Measurements from ENCODE around the gene SMKR1. TPM values are rescaled to one million over a fixed set of nuclear protein-coding genes. Genes with fewer than 3 reads are reported as not detected.
A peak's percentile ranks its signal among the peaks of the same experiment; 100 is the strongest.
"Not testable (repeated sequence)": the region's sequence is repeated elsewhere in the genome, so short reads cannot be mapped to it uniquely, and the experiment has no call there.

The SMKR1 gene
- total and polyA plus RNA-seq, 7 experiments from 2014 or later = 1.1 to 6.3 (median 2.3) TPM

GRCh38 chr7:129479831-129480230 is 22.5 kb upstream of the SMKR1 start:
- H3K4me3 Mint-ChIP-seq = no peak overlapping the region
- ATAC-seq = no peak
- Histone ChIP-seq H3K4me1 (ENCODE audit: control insufficient read depth in 2 of 2, insufficient read depth in 2 of 2, low read length in 2 of 2) (no peaks in the 10 kb centered on the region), H3K4me3 (ENCODE audit: low read length) (no peak overlapping the region), H3K36me3 (ENCODE audit: control insufficient read depth in 2 of 3, insufficient read depth in 3 of 3, low read length in 3 of 3) (no peaks in the 10 kb centered on the region), H3K9me3 (ENCODE audit: control insufficient read depth in 2 of 3, low read length in 3 of 3) (no peaks in the 10 kb centered on the region), H3K27me3 (ENCODE audit: control insufficient read depth in 2 of 2, insufficient read depth in 2 of 2, low read length in 2 of 2) (no peaks in the 10 kb centered on the region), H3K27ac (ENCODE audit: low read depth, low read length) (no peak overlapping the region)
- POLR2A ChIA-PET = interaction anchor here (0.6 kb wide), 1 partner anchor 13 kb away, joined by 3 read pairs; no protein-coding TSS in a partner anchor
- H3K27ac Mint-ChIP-seq = no peak overlapping the region
- intact Hi-C loops (cut with micrococcal nuclease) = loop anchor here in 1 of 2 donors (10.0 kb wide), 1 partner anchor 535 kb away; no protein-coding TSS in a partner anchor
- H3K27me3 Mint-ChIP-seq = peaks cover 0 to 3% (median 0%) of the 10 kb centered on the region in 5 donors
- peaks cover 0 to 5% (median 0%) of the 10 kb centered on the region in 11 donors for H3K9me3 Mint-ChIP-seq
- H3K36me3 Mint-ChIP-seq = peaks cover 0 to 11% (median 0%) of the 10 kb centered on the region in 5 donors
- CTCF ChIA-PET = interaction anchor here (1.9 kb wide), 1 partner anchor 112 kb away, joined by 6 read pairs; no protein-coding TSS in a partner anchor
- no peak for DNase-seq
- H3K4me1 Mint-ChIP-seq = peaks cover 0 to 3% (median 0%) of the 10 kb centered on the region in 7 donors

GRCh38 chr7:129480674-129481363 is 21.5 kb upstream of the SMKR1 start:
- H3K27me3 Mint-ChIP-seq = peaks cover 0 to 3% (median 0%) of the 10 kb centered on the region in 5 donors
- H3K4me1 ChIP-seq (ENCODE audit: control insufficient read depth in 2 of 2, insufficient read depth in 2 of 2, low read length in 2 of 2) = no peaks in the 10 kb centered on the region
- H3K4me1 Mint-ChIP-seq = peaks cover 0 to 3% (median 0%) of the 10 kb centered on the region in 7 donors
- no peak overlapping the region for H3K27ac ChIP-seq (ENCODE audit: low read depth, low read length)
- H3K4me3 Mint-ChIP-seq = no peak overlapping the region
- peaks cover 0 to 7% (median 0%) of the 10 kb centered on the region in 5 donors for H3K36me3 Mint-ChIP-seq
- CTCF ChIA-PET = interaction anchor here (0.7 to 1.9 kb wide), 2 partner anchors 71 to 113 kb away, joined by 3 to 6 read pairs; no protein-coding TSS in a partner anchor
- no peaks in the 10 kb centered on the region for H3K9me3 ChIP-seq (ENCODE audit: control insufficient read depth in 2 of 3, low read length in 3 of 3)
- DNase-seq (no peak), ATAC-seq (no peak)
- H3K27ac Mint-ChIP-seq = no peak overlapping the region
- no peaks in the 10 kb centered on the region for H3K27me3 ChIP-seq (ENCODE audit: control insufficient read depth in 2 of 2, insufficient read depth in 2 of 2, low read length in 2 of 2)
- intact Hi-C loops (cut with micrococcal nuclease) = no loop called here
- H3K36me3 ChIP-seq (ENCODE audit: control insufficient read depth in 2 of 3, insufficient read depth in 3 of 3, low read length in 3 of 3) = no peaks in the 10 kb centered on the region
- H3K4me3 ChIP-seq (ENCODE audit: low read length) = no peak overlapping the region
- no peaks in the 10 kb centered on the region for H3K9me3 Mint-ChIP-seq
- POLR2A ChIA-PET = interaction anchor here (0.7 kb wide), 1 partner anchor 322 kb away, joined by 3 read pairs; no protein-coding TSS in a partner anchor

GRCh38 chr7:129481376-129481775 is 21.0 kb upstream of the SMKR1 start:
- H3K36me3 Mint-ChIP-seq; H3K27me3 Mint-ChIP-seq; H3K4me3 Mint-ChIP-seq; H3K27ac Mint-ChIP-seq; ATAC-seq; intact Hi-C loops (cut with micrococcal nuclease); H3K36me3 ChIP-seq (ENCODE audit: control insufficient read depth in 2 of 3, insufficient read depth in 3 of 3, low read length in 3 of 3); H3K9me3 Mint-ChIP-seq; H3K4me3 ChIP-seq (ENCODE audit: low read length); H3K9me3 ChIP-seq (ENCODE audit: control insufficient read depth in 2 of 3, low read length in 3 of 3); H3K4me1 ChIP-seq (ENCODE audit: control insufficient read depth in 2 of 2, insufficient read depth in 2 of 2, low read length in 2 of 2); H3K4me1 Mint-ChIP-seq; H3K27me3 ChIP-seq (ENCODE audit: control insufficient read depth in 2 of 2, insufficient read depth in 2 of 2, low read length in 2 of 2); DNase-seq; H3K27ac ChIP-seq (ENCODE audit: low read depth, low read length): not testable (repeated sequence)
- CTCF ChIA-PET = interaction anchor here (1.9 kb wide), 1 partner anchor 113 kb away, joined by 6 read pairs; no protein-coding TSS in a partner anchor
- POLR2A ChIA-PET = interaction anchor here (0.6 to 0.7 kb wide), 2 partner anchors 322 to 930 kb away, joined by 3 read pairs; no protein-coding TSS in a partner anchor

- intact Hi-C loops (cut with micrococcal nuclease) = no loop called here
- Histone ChIP-seq H3K4me3 (ENCODE audit: low read length) (no peak overlapping the region), H3K27me3 (ENCODE audit: control insufficient read depth in 2 of 2, insufficient read depth in 2 of 2, low read length in 2 of 2) (no peaks in the 10 kb centered on the region), H3K4me1 (ENCODE audit: control insufficient read depth in 2 of 2, insufficient read depth in 2 of 2, low read length in 2 of 2) (no peaks in the 10 kb centered on the region), H3K36me3 (ENCODE audit: control insufficient read depth in 2 of 3, insufficient read depth in 3 of 3, low read length in 3 of 3) (no peaks in the 10 kb centered on the region), H3K27ac (ENCODE audit: low read depth, low read length) (no peak overlapping the region), H3K9me3 (ENCODE audit: control insufficient read depth in 2 of 3, low read length in 3 of 3) (no peaks in the 10 kb centered on the region)
- no peak for DNase-seq
- peaks cover 0 to 9% (median 0%) of the 10 kb centered on the region in 5 donors for H3K36me3 Mint-ChIP-seq
- CTCF ChIA-PET = no interaction called here
- no peaks in the 10 kb centered on the region for H3K9me3 Mint-ChIP-seq
- H3K4me1 Mint-ChIP-seq = peaks cover 0 to 3% (median 0%) of the 10 kb centered on the region in 7 donors
- POLR2A ChIA-PET = interaction anchor here (0.9 kb wide), 1 partner anchor 12 kb away, joined by 3 read pairs; no protein-coding TSS in a partner anchor
- peak overlapping the region in 1 of 9 donors; percentile 10 for H3K27ac Mint-ChIP-seq
- H3K27me3 Mint-ChIP-seq = peaks cover 0 to 1% (median 0%) of the 10 kb centered on the region in 5 donors
- no peak for ATAC-seq
- no peak overlapping the region for H3K4me3 Mint-ChIP-seq
These were observed 19.6 kb upstream of the SMKR1 start for GRCh38 chr7:129482781-129483180.

- H3K27ac ChIP-seq (ENCODE audit: low read depth, low read length) = no peak overlapping the region
- Mint-ChIP-seq H3K4me1 (peaks cover 0 to 15% (median 0%) of the 10 kb centered on the region in 7 donors), H3K9me3 (peaks cover 0 to 3% (median 0%) of the 10 kb centered on the region in 11 donors), H3K4me3 (no peak overlapping the region), H3K27me3 (peaks cover 0 to 6% (median 0%) of the 10 kb centered on the region in 5 donors), H3K36me3 (peaks cover 0 to 13% (median 0%) of the 10 kb centered on the region in 5 donors), H3K27ac (no peak overlapping the region)
- DNase-seq (no peak), ATAC-seq (no peak)
- H3K27me3 ChIP-seq (ENCODE audit: control insufficient read depth in 2 of 2, insufficient read depth in 2 of 2, low read length in 2 of 2) = no peaks in the 10 kb centered on the region
- H3K9me3 ChIP-seq (ENCODE audit: control insufficient read depth in 2 of 3, low read length in 3 of 3) = no peaks in the 10 kb centered on the region
- H3K36me3 ChIP-seq (ENCODE audit: control insufficient read depth in 2 of 3, insufficient read depth in 3 of 3, low read length in 3 of 3) = no peaks in the 10 kb centered on the region
- ChIA-PET CTCF (no interaction called here), POLR2A (no interaction called here)
- no peaks in the 10 kb centered on the region for H3K4me1 ChIP-seq (ENCODE audit: control insufficient read depth in 2 of 2, insufficient read depth in 2 of 2, low read length in 2 of 2)
- no peak overlapping the region for H3K4me3 ChIP-seq (ENCODE audit: low read length)
- intact Hi-C loops (cut with micrococcal nuclease) = no loop called here
These were observed 12.8 kb upstream of the SMKR1 start for GRCh38 chr7:129489491-129489890.

GRCh38 chr7:129492391-129492790 is 9.9 kb upstream of the SMKR1 start:
- no peaks in the 10 kb centered on the region for H3K4me1 ChIP-seq (ENCODE audit: control insufficient read depth in 2 of 2, insufficient read depth in 2 of 2, low read length in 2 of 2)
- no peak overlapping the region for H3K27ac ChIP-seq (ENCODE audit: low read depth, low read length)
- no peaks in the 10 kb centered on the region for H3K36me3 ChIP-seq (ENCODE audit: control insufficient read depth in 2 of 3, insufficient read depth in 3 of 3, low read length in 3 of 3)
- ChIA-PET CTCF (no interaction called here), POLR2A (no interaction called here)
- peaks cover 0 to 9% (median 0%) of the 10 kb centered on the region in 5 donors for H3K36me3 Mint-ChIP-seq
- H3K9me3 ChIP-seq (ENCODE audit: control insufficient read depth in 2 of 3, low read length in 3 of 3) = no peaks in the 10 kb centered on the region
- H3K4me1 Mint-ChIP-seq = peaks cover 0 to 30% (median 0%) of the 10 kb centered on the region in 7 donors
- no peaks in the 10 kb centered on the region for H3K27me3 ChIP-seq (ENCODE audit: control insufficient read depth in 2 of 2, insufficient read depth in 2 of 2, low read length in 2 of 2)
- peaks cover 0 to 6% (median 0%) of the 10 kb centered on the region in 5 donors for H3K27me3 Mint-ChIP-seq
- no peak overlapping the region for H3K4me3 ChIP-seq (ENCODE audit: low read length)
- intact Hi-C loops (cut with micrococcal nuclease) = no loop called here
- H3K9me3 Mint-ChIP-seq = peaks cover 0 to 3% (median 0%) of the 10 kb centered on the region in 11 donors
- ATAC-seq (no peak), DNase-seq (no peak)
- peak overlapping the region in 2 of 9 donors; percentile 39 to 60 for H3K27ac Mint-ChIP-seq
- no peak overlapping the region for H3K4me3 Mint-ChIP-seq

Measured in naive thymus-derived CD4-positive, alpha-beta T cell (primary cell).